Measurements from ENCODE around the gene NADK2. TPM values are rescaled to one million over a fixed set of nuclear protein-coding genes. Genes with fewer than 3 reads are reported as not detected.
"Not testable (repeated sequence)": the region's sequence is repeated elsewhere in the genome, so short reads cannot be mapped to it uniquely, and the experiment has no call there.

NADK2 gene, protein sequence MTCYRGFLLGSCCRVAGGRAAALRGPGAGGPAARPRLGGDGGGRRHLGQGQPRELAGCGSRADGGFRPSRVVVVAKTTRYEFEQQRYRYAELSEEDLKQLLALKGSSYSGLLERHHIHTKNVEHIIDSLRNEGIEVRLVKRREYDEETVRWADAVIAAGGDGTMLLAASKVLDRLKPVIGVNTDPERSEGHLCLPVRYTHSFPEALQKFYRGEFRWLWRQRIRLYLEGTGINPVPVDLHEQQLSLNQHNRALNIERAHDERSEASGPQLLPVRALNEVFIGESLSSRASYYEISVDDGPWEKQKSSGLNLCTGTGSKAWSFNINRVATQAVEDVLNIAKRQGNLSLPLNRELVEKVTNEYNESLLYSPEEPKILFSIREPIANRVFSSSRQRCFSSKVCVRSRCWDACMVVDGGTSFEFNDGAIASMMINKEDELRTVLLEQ
- 45.4 TPM for polyA plus RNA-seq (2013, experiment 1 of 4)
- 44.2 TPM for polyA plus RNA-seq (2013, experiment 2 of 4)
- 35.0 TPM for polyA plus RNA-seq (2013, experiment 3 of 4)
- polyA plus RNA-seq (2013, experiment 4 of 4): 38.4 TPM

DNA sequence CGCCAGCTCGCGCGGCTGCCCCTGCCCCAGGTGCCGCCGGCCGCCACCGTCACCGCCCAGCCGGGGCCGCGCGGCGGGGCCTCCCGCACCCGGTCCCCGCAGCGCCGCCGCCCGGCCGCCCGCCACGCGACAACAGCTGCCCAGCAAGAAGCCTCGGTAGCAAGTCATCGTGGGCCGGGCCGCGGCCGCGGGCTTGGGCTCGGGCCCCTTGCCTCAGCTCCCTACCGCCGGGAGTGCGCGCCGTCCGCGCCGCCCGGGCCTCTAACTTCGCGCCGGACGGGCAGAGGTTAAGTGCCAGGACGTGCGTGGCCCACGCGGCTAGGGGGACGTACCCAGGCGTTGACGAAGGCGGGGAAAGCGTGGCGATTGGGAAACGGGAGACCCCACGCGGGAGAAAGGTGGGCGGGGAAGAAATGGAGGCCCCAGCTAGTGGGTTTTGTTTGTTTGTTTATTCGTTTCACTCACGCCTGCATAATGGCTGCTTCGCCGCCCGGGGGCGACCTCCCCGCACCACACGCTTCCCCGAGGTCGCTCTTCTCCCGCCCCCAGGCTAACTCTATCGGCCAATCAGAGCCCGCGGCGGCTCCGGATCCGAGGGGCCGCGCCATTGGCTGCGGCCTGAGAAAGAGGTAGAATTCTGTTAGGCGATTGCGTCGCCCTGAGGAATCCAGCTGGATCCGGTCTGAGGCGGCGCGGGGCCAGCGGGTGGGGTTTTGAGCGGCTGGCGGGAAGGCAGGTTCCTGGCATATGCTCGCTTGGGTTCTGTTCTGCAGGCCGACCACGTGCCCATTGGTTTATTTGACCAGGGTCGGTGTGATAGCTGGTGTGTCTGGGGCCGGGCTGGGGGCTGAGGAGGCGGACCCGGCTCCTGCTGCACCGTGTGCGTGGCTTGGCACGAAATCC is at the start of gene NADK2:
TSS of gene NADK2 (minus strand) at position 295 of the 903 bp plus-strand sequence. CDS start at position 168, 127 bp downstream.
- H3K9me3 ChIP-seq (ENCODE audit: control insufficient read depth, low read length): no peaks in the 10 kb centered on the region
- WGBS, 2 experiments: 1% methylated on average over 100 of the region's 100 CpGs
- no peaks in the 10 kb centered on the region for H3K36me3 ChIP-seq (ENCODE audit: control insufficient read depth, insufficient read depth, low read length)
- H3K4me3 ChIP-seq (ENCODE audit: insufficient read depth, low read depth, low read length): peak within 1 kb of the TSS; percentile 82
- H3K27ac ChIP-seq (ENCODE audit: insufficient read depth, low read depth, low read length, poor library complexity, severe bottlenecking): peak within 1 kb of the TSS; percentile 89
- peaks cover 6% of the 10 kb centered on the region for H3K4me1 ChIP-seq (ENCODE audit: control insufficient read depth, insufficient read depth, low read length)
- no peaks in the 10 kb centered on the region for H3K27me3 ChIP-seq (ENCODE audit: control insufficient read depth, insufficient read depth, low read length, poor library complexity, severe bottlenecking)

DNA sequence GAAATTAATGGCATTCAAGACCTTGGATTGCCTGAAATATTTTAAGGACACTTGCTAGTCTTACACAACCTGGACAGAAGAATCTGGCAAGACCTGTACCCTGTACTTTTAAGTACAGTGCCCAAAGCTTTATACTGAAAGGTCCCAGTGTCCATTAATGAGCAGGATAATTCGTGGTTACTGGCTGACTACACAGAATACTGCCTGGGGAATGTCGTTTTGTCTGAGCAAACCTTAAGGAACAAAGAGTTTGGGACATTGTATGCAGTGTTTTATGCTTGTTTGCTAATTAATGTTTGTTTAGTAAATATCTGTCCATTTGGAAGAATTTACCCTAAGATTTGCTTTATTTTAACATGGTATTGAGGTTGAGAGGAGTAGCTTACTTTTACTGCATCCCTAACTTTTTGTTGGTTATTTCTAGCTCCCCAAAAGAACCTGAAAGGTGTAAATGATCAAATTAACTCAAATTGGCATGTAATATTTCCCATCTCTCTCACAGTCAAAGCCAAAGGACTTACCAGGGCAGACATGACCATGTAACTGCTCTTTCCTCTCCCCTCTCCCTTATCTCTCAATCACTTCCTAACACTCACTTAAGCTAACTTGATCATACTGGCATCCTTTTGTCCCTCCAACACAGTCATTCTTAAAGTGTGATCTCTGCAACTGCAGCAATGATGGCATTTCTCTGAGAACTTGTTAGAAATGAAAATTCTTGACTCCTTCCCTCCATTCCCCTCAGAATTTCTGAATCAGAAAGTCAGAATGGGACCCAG is 44.3 kb upstream of the NADK2 start:
- Histone ChIP-seq H3K36me3 (ENCODE audit: control insufficient read depth, insufficient read depth, low read length) (no peaks in the 10 kb centered on the region), H3K27me3 (ENCODE audit: control insufficient read depth, insufficient read depth, low read length, poor library complexity, severe bottlenecking) (no peaks in the 10 kb centered on the region), H3K27ac (ENCODE audit: insufficient read depth, low read depth, low read length, poor library complexity, severe bottlenecking) (no peak overlapping the region), H3K4me1 (ENCODE audit: control insufficient read depth, insufficient read depth, low read length) (no peaks in the 10 kb centered on the region), H3K9me3 (ENCODE audit: control insufficient read depth, low read length) (no peaks in the 10 kb centered on the region), H3K4me3 (ENCODE audit: insufficient read depth, low read depth, low read length) (no peak overlapping the region)
- 77 to 87% methylated on average over 2 of the region's 2 CpGs for WGBS, 2 experiments

DNA sequence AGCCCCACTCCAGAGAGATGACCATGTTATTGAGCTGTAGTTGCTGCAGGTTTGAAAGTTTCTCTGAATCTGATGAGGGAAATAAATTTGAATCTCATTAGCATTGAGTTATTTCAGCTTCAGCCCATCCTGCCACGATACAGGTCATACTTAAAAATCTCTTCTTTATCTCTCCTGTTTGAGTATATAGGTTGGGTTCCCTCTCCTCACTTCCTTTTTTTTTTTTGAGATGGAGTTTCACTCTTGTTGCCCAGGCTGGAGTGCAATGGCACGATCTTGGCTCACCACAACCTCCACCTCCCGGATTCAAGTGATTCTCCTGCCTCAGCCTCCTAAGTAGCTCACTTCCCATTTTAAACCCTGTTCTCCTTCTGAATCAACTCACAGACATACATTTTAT is 42.0 kb upstream of the NADK2 start:
- H3K27me3 ChIP-seq (ENCODE audit: control insufficient read depth, insufficient read depth, low read length, poor library complexity, severe bottlenecking); H3K4me1 ChIP-seq (ENCODE audit: control insufficient read depth, insufficient read depth, low read length); H3K4me3 ChIP-seq (ENCODE audit: insufficient read depth, low read depth, low read length); H3K9me3 ChIP-seq (ENCODE audit: control insufficient read depth, low read length); H3K27ac ChIP-seq (ENCODE audit: insufficient read depth, low read depth, low read length, poor library complexity, severe bottlenecking); H3K36me3 ChIP-seq (ENCODE audit: control insufficient read depth, insufficient read depth, low read length): not testable (repeated sequence)
- WGBS, 2 experiments: 94 to 95% methylated on average over 2 to 3 of the region's 3 CpGs

DNA sequence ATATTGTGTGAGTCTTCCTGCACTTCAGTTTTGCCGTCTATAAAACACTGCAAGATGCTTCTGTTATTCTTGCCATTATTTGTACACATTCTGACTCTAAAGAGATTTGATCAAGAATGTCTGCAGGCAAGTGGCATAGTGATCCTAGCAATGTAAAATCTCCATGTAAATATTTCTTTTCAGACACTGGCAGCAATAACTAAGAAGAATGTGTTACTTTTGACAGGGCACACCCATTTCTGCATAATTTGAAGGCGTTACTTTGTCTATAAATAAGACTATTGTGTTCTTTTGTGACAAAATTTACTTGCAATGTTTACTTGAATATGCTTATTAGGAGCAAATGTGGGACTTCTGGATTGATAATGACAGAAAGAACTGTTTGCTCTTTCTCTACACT is 39.9 kb upstream of the NADK2 start:
- Histone ChIP-seq H3K27ac (ENCODE audit: insufficient read depth, low read depth, low read length, poor library complexity, severe bottlenecking) (no peak overlapping the region), H3K4me3 (ENCODE audit: insufficient read depth, low read depth, low read length) (no peak overlapping the region), H3K36me3 (ENCODE audit: control insufficient read depth, insufficient read depth, low read length) (no peaks in the 10 kb centered on the region), H3K4me1 (ENCODE audit: control insufficient read depth, insufficient read depth, low read length) (no peaks in the 10 kb centered on the region), H3K27me3 (ENCODE audit: control insufficient read depth, insufficient read depth, low read length, poor library complexity, severe bottlenecking) (no peaks in the 10 kb centered on the region), H3K9me3 (ENCODE audit: control insufficient read depth, low read length) (no peaks in the 10 kb centered on the region)
- WGBS, 2 experiments: 89 to 95% methylated on average over 2 of the region's 2 CpGs

DNA sequence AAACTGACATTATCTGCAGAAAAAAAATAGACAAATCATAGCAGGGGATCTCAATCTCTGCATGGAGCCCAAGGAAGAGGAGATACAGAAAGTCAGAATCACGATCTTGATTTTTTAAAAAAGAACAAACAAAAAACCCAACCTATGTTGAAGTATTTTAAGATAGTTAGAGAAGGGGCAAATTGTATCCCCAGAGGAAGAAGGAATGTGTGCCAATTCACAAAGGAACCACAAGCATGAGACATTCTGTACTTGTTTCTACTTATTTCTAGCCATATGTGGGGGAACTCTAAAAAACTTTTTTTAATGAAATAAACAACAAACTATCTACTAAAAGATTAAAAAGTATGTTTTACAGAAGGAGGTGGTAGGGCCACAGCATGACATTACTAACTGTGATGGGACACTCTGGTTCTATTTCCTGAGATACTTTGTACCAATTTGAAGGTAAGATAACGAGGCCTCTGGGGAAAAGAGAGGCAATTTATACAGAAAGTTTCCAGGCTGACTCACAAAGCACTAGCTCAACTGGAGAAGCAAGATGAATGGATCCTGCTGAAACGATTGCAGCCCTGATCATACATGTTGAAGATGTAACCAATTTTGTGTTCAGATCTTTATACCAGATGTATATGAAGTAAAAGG is 37.5 kb upstream of the NADK2 start:
- Histone ChIP-seq H3K4me1 (ENCODE audit: control insufficient read depth, insufficient read depth, low read length) (no peaks in the 10 kb centered on the region), H3K27me3 (ENCODE audit: control insufficient read depth, insufficient read depth, low read length, poor library complexity, severe bottlenecking) (no peaks in the 10 kb centered on the region), H3K4me3 (ENCODE audit: insufficient read depth, low read depth, low read length) (no peak overlapping the region), H3K27ac (ENCODE audit: insufficient read depth, low read depth, low read length, poor library complexity, severe bottlenecking) (no peak overlapping the region), H3K36me3 (ENCODE audit: control insufficient read depth, insufficient read depth, low read length) (no peaks in the 10 kb centered on the region), H3K9me3 (ENCODE audit: control insufficient read depth, low read length) (no peaks in the 10 kb centered on the region)
- WGBS, 2 experiments: 86 to 93% methylated on average over 2 to 3 of the region's 3 CpGs

DNA sequence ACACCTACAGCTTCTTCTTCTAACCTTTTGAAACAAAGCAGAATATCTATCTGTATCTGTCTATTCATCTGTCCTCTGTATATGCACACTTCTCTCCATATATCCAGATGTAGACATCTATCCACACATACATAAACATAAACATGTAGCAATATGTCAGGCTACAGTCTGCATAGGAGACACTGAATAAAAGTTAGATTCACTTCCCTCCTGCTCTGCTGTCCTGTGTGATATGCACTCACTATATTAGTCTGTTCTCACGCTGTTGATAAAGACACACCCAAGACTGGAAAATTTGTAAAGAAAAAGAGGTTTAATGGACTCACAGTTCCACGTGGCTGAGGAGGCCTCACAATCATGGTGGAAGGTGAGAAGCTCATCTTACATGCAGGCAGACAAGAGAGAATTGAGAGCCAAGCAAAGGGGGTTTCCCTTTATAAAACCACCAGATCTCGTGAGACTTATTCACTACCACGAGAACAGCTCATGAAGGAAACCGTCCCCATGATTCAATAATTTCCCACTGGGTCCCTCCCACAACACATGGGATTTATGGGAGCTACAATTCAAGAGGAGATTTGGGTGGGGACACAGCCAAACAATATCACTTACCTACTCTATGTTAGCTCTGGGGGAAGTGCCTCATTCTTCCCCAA is 35.9 kb upstream of the NADK2 start:
- no peak overlapping the region for H3K27ac ChIP-seq (ENCODE audit: insufficient read depth, low read depth, low read length, poor library complexity, severe bottlenecking)
- H3K27me3 ChIP-seq (ENCODE audit: control insufficient read depth, insufficient read depth, low read length, poor library complexity, severe bottlenecking): no peaks in the 10 kb centered on the region
- no peaks in the 10 kb centered on the region for H3K4me1 ChIP-seq (ENCODE audit: control insufficient read depth, insufficient read depth, low read length)
- H3K36me3 ChIP-seq (ENCODE audit: control insufficient read depth, insufficient read depth, low read length): no peaks in the 10 kb centered on the region
- H3K4me3 ChIP-seq (ENCODE audit: insufficient read depth, low read depth, low read length): no peak overlapping the region
- 86 to 90% methylated on average over 5 of the region's 5 CpGs for WGBS, 2 experiments
- H3K9me3 ChIP-seq (ENCODE audit: control insufficient read depth, low read length): no peaks in the 10 kb centered on the region

DNA sequence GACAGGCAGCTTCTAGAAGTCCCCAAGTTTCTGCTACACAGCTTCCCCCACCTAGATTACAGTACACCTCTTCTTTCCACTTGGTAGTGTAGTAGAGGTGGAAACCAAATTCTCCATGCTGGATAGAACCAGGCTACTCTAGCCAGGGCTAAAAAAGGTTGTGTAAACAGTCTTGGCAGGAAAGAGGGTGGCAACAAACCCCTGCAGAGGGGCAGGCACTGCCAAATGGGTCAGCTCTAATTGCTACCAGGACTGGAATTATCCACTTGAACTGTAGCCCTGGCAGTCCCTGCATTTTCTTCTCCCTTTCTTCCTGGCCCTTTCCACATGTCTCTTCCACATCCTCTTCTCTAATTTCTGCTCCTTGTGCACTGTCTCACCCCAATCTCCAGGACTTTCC is 35.1 kb upstream of the NADK2 start:
- Histone ChIP-seq H3K27ac (ENCODE audit: insufficient read depth, low read depth, low read length, poor library complexity, severe bottlenecking) (no peak overlapping the region), H3K36me3 (ENCODE audit: control insufficient read depth, insufficient read depth, low read length) (no peaks in the 10 kb centered on the region), H3K4me1 (ENCODE audit: control insufficient read depth, insufficient read depth, low read length) (no peaks in the 10 kb centered on the region), H3K9me3 (ENCODE audit: control insufficient read depth, low read length) (no peaks in the 10 kb centered on the region), H3K4me3 (ENCODE audit: insufficient read depth, low read depth, low read length) (no peak overlapping the region), H3K27me3 (ENCODE audit: control insufficient read depth, insufficient read depth, low read length, poor library complexity, severe bottlenecking) (no peaks in the 10 kb centered on the region)

DNA sequence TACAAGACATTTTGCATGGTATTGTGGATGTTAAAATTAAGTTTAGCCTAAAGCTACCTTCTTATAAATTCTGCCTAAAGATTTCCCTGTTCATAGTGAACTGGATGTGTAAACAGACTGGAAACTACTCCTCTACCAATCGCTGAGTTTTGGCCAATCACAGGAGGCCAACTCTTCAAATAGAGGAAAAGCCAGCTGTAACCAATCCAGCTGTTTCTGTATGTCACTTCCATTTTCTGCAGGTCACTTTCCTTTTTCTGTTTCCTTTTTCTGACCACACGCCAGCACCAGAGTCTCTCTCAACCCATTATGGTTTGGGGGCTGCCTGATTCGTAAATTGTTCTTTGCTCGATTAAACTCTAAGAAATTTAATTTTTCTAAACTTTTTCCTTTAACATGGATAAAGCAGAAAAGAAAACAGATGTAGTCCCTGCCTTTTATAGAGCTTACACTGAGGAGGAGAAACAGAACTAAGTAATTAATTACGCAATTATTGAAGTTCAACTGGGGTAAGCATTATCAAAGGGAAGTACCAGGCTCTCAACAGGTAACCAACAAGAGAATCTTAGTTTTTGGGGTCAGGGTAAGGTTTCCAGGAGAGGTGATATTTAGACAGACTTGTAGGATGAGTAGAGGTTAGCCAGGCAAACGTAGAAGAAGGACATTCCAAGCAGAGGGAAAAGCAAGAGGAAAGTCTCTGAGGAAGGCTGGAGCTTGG is 32.2 kb upstream of the NADK2 start:
- 82 to 84% methylated on average over 6 of the region's 6 CpGs for WGBS, 2 experiments

More for the DNA sequence above, 32.2 kb upstream of the NADK2 start:
- Histone ChIP-seq H3K9me3 (ENCODE audit: control insufficient read depth, low read length) (no peaks in the 10 kb centered on the region), H3K27me3 (ENCODE audit: control insufficient read depth, insufficient read depth, low read length, poor library complexity, severe bottlenecking) (no peaks in the 10 kb centered on the region), H3K36me3 (ENCODE audit: control insufficient read depth, insufficient read depth, low read length) (no peaks in the 10 kb centered on the region), H3K4me1 (ENCODE audit: control insufficient read depth, insufficient read depth, low read length) (no peaks in the 10 kb centered on the region), H3K4me3 (ENCODE audit: insufficient read depth, low read depth, low read length) (no peak overlapping the region), H3K27ac (ENCODE audit: insufficient read depth, low read depth, low read length, poor library complexity, severe bottlenecking) (no peak overlapping the region)
